ENCODE data around the gene COQ8A.
"Not testable (repeated sequence)": the region's sequence is repeated elsewhere in the genome, so short reads cannot be mapped to it uniquely, and the experiment has no call there.

COQ8A gene

GRCh38 chr1:226953175-226953800 is 13.2 kb downstream of the COQ8A start:
- no peak for DNase-seq

- DNase-seq, result no peak
Measured at GRCh38 chr1:226954337-226954736, 14.2 kb downstream of the COQ8A start.

GRCh38 chr1:226954777-226955176 is 14.7 kb downstream of the COQ8A start:
- no peak for DNase-seq

- DNase-seq, result not testable (repeated sequence)
Measured at GRCh38 chr1:226955857-226956256, 15.8 kb downstream of the COQ8A start.

GRCh38 chr1:226956942-226957713 is 17.0 kb downstream of the COQ8A start:
- DNase-seq, result no peak

GRCh38 chr1:226957714-226958113 is 17.6 kb downstream of the COQ8A start:
- DNase-seq, result no peak

- no peak for DNase-seq
Measured at GRCh38 chr1:226958300-226958699, 18.2 kb downstream of the COQ8A start.

- no peak for DNase-seq
Measured at GRCh38 chr1:226960256-226960655, 20.2 kb downstream of the COQ8A start.

- DNase-seq, result no peak
Measured at GRCh38 chr1:226960944-226961765, 21.1 kb downstream of the COQ8A start.

GRCh38 chr1:226962421-226963391 is 22.6 kb downstream of the COQ8A start:
- DNase-seq, result no peak

GRCh38 chr1:226964068-226964425 is 24.0 kb downstream of the COQ8A start:
- no peak for DNase-seq

- DNase-seq, result no peak
Measured at GRCh38 chr1:226964611-226965486, 24.8 kb downstream of the COQ8A start.

- DNase-seq, result no peak
Measured at GRCh38 chr1:226965581-226966440, 25.7 kb downstream of the COQ8A start.

- DNase-seq, result no peak
Measured at GRCh38 chr1:226966683-226967082, 26.6 kb downstream of the COQ8A start.

- no peak for DNase-seq
Measured at GRCh38 chr1:226967665-226968064, 27.6 kb downstream of the COQ8A start.

GRCh38 chr1:226971765-226972164 is 31.7 kb downstream of the COQ8A start:
- no peak for DNase-seq

- DNase-seq, result no peak
Measured at GRCh38 chr1:226972931-226973330, 32.8 kb downstream of the COQ8A start.

GRCh38 chr1:226973371-226973897 is 33.3 kb downstream of the COQ8A start:
- DNase-seq, result no peak

GRCh38 chr1:226973898-226974543 is 33.9 kb downstream of the COQ8A start:
- DNase-seq, result no peak

Measured in NCI-H2029 treated with DMSO at 0.1 percent for 48 hours (cell line).